Measurements from ENCODE around the gene ELK3.
A peak's percentile ranks its signal among the peaks of the same experiment; 100 is the strongest.

The ELK3 gene

DNA sequence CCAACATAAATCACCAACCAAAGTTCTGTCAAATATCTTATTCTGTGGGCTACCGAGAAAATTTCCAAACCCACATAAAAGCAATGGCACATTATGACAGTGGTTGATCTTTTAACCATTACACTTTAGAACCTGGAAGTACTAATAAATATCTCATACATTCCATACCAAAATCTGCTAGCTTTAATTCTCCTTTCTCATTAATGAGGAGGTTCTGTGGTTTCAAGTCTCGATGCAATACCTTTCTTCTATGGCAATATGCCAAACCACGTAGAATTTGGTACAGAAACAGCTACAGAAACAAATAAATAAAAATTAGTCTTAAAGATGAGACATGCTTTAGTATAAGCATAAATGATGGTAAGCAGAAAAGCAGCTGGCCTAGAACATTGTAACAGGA lies 100.7 kb downstream of the ELK3 start:
- Histone ChIP-seq H3K36me3 (ENCODE audit: low read length) (peaks cover 26% of the 10 kb centered on the region; the same call in 1 of the 2 replicates), H3K79me2 (ENCODE audit: insufficient read depth, low read length) (peaks cover 8% of the 10 kb centered on the region; the same call in 1 of the 2 replicates)

DNA sequence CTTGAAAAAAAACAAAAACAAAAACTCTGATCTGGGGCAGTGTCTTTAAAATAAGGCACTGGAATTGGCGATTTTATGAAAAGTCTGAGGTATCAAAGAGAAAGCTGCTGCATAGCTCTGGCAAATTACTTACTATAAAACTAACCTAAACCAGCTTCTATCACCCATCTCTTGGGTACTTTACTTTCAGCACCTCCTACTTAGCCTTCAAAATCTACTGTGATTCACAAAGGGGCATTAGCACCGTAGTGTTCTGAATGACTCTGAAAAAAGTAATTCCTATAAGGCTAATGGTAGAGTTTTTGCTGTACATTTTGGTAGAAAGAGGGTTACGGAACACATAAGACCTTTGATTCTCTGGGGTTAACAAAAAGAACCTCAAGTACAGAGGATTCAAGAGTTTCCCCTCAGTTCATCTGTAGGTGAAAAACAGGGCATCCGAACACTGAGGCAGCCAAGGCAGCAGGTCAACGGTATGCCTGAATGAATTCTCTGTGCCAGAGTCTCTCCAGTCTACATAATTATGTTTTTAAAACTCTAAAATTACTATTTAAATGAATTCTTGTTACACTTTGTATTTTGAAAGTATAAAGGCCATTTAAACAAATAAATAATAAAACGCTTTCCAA lies 101.5 kb downstream of the ELK3 start:
- TF ChIP-seq, protein P1, sequence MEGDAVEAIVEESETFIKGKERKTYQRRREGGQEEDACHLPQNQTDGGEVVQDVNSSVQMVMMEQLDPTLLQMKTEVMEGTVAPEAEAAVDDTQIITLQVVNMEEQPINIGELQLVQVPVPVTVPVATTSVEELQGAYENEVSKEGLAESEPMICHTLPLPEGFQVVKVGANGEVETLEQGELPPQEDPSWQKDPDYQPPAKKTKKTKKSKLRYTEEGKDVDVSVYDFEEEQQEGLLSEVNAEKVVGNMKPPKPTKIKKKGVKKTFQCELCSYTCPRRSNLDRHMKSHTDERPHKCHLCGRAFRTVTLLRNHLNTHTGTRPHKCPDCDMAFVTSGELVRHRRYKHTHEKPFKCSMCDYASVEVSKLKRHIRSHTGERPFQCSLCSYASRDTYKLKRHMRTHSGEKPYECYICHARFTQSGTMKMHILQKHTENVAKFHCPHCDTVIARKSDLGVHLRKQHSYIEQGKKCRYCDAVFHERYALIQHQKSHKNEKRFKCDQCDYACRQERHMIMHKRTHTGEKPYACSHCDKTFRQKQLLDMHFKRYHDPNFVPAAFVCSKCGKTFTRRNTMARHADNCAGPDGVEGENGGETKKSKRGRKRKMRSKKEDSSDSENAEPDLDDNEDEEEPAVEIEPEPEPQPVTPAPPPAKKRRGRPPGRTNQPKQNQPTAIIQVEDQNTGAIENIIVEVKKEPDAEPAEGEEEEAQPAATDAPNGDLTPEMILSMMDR (IDR thresholded peaks at IDR 0.05; ENCODE audit: insufficient read depth, low read length, poor library complexity, severe bottlenecking), result no peak
- no peak for TF ChIP-seq EZH2phosphoT487 (conservative IDR thresholded peaks at IDR 0.05; ENCODE audit: low read length)
- Histone ChIP-seq H2AFZ (ENCODE audit: low read depth, low read length, severe bottlenecking) (no peak overlapping the region), H4K20me1 (ENCODE audit: low read depth, low read length) (no peaks in the 10 kb centered on the region), H3K9me2 (replicated peaks; ENCODE audit: insufficient read depth, low read length) (no peaks in the 10 kb centered on the region), H3K79me2 (ENCODE audit: insufficient read depth, low read length) (peaks cover 10% of the 10 kb centered on the region; the same call in 1 of the 2 replicates), H3K27me3 (ENCODE audit: low read length) (no peaks in the 10 kb centered on the region), H3K36me3 (ENCODE audit: low read length) (peaks cover 25% of the 10 kb centered on the region; the same call in 1 of the 2 replicates), H3K9me3 (ENCODE audit: insufficient read depth, low read length) (no peaks in the 10 kb centered on the region), H3K4me2 (ENCODE audit: low read depth, low read length, poor library complexity, severe bottlenecking) (peak overlapping the region; percentile 85), H3K9ac (ENCODE audit: low read length) (peak overlapping the region; percentile 42), H3F3A (ENCODE audit: insufficient read depth) (peaks cover 41% of the 10 kb centered on the region), H3K4me3 (ENCODE audit: insufficient read depth, low read length, poor library complexity, severe bottlenecking) (peak overlapping the region; percentile 32), H3K27ac (ENCODE audit: low read depth, low read length) (peak overlapping the region; percentile 93)

More for the DNA sequence above, 100.7 kb downstream of the ELK3 start:
- H2AFZ ChIP-seq (ENCODE audit: low read depth, low read length, severe bottlenecking), result no peak overlapping the region
- no peaks in the 10 kb centered on the region for H3K27me3 ChIP-seq (ENCODE audit: low read length)
- H3K9me2 ChIP-seq (replicated peaks; ENCODE audit: insufficient read depth, low read length), result no peaks in the 10 kb centered on the region
- peak overlapping the region; percentile 32 for H3K4me3 ChIP-seq (ENCODE audit: insufficient read depth, low read length, poor library complexity, severe bottlenecking)
- H3K27ac ChIP-seq (ENCODE audit: low read depth, low read length), result peak overlapping the region; percentile 93
- H4K20me1 ChIP-seq (ENCODE audit: low read depth, low read length), result no peaks in the 10 kb centered on the region
- H3F3A ChIP-seq (ENCODE audit: insufficient read depth), result peaks cover 47% of the 10 kb centered on the region
- H3K9ac ChIP-seq (ENCODE audit: low read length), result peak overlapping the region; percentile 42
- TF ChIP-seq, protein P1 (IDR thresholded peaks at IDR 0.05; ENCODE audit: insufficient read depth, low read length, poor library complexity, severe bottlenecking), result no peak
- no peaks in the 10 kb centered on the region for H3K9me3 ChIP-seq (ENCODE audit: insufficient read depth, low read length)
- peak overlapping the region; percentile 85 for H3K4me2 ChIP-seq (ENCODE audit: low read depth, low read length, poor library complexity, severe bottlenecking)

GRCh38 chr12:96297504-96297903 lies 103.3 kb downstream of the ELK3 start:
- H3K27me3 ChIP-seq (ENCODE audit: low read length), result no peaks in the 10 kb centered on the region
- no peak for TF ChIP-seq EZH2phosphoT487 (conservative IDR thresholded peaks at IDR 0.05; ENCODE audit: low read length)
- TF ChIP-seq, protein P1 (IDR thresholded peaks at IDR 0.05; ENCODE audit: insufficient read depth, low read length, poor library complexity, severe bottlenecking), result no peak
- peaks cover 18% of the 10 kb centered on the region; the same call in 1 of the 2 replicates for H3K79me2 ChIP-seq (ENCODE audit: insufficient read depth, low read length)
- peak overlapping the region; percentile 85 for H3K4me2 ChIP-seq (ENCODE audit: low read depth, low read length, poor library complexity, severe bottlenecking)
- H2AFZ ChIP-seq (ENCODE audit: low read depth, low read length, severe bottlenecking), result no peak overlapping the region
- no peaks in the 10 kb centered on the region for H3K9me2 ChIP-seq (replicated peaks; ENCODE audit: insufficient read depth, low read length)
- peaks cover 50% of the 10 kb centered on the region for H3F3A ChIP-seq (ENCODE audit: insufficient read depth)
- no peaks in the 10 kb centered on the region for H4K20me1 ChIP-seq (ENCODE audit: low read depth, low read length)
- H3K27ac ChIP-seq (ENCODE audit: low read depth, low read length), result peak overlapping the region; percentile 93
- peaks cover 24% of the 10 kb centered on the region; the same call in 1 of the 2 replicates for H3K36me3 ChIP-seq (ENCODE audit: low read length)
- H3K4me3 ChIP-seq (ENCODE audit: insufficient read depth, low read length, poor library complexity, severe bottlenecking), result no peak overlapping the region
- no peaks in the 10 kb centered on the region for H3K9me3 ChIP-seq (ENCODE audit: insufficient read depth, low read length)
- peak overlapping the region; percentile 22; the same call in 1 of the 2 replicates for H3K9ac ChIP-seq (ENCODE audit: low read length)
